KMS-11 (cell line): ENCODE measurements around the gene SYNPO2.

ENCODE experiments used
- H2AFZ ChIP-seq: fragments of 200-600 bp; sonication (generic); 2 replicates; pipeline ENCODE4 v1.6.1; 2016; ENCODE audit warnings: antibody characterized with exemption, mixed run types, low read depth
- H3K27ac ChIP-seq: fragments of 200-600 bp; sonication (generic); 2 replicates; pipeline ENCODE4 v1.6.1; 2016; ENCODE audit warnings: mild to moderate bottlenecking, mixed run types
- H3K27me3 ChIP-seq: fragments of 200-600 bp; sonication (generic); 2 replicates; pipeline ENCODE4 v1.6.1; 2017; ENCODE audit warnings: mild to moderate bottlenecking, low read depth, mixed run types, moderate library complexity; ENCODE audit not compliant: insufficient read depth
- H3K36me3 ChIP-seq: fragments of 200-600 bp; sonication (generic); 2 replicates; pipeline ENCODE4 v1.6.1; 2017; ENCODE audit warnings: mild to moderate bottlenecking, mixed run types; ENCODE audit not compliant: insufficient read depth
- H3K4me1 ChIP-seq: fragments of 200-600 bp; sonication (generic); 2 replicates; pipeline ENCODE4 v1.6.1; 2016; ENCODE audit warnings: mild to moderate bottlenecking, low read depth, mixed run types; ENCODE audit not compliant: poor library complexity, severe bottlenecking
- H3K4me2 ChIP-seq: fragments of 200-600 bp; sonication (generic); 2 replicates; pipeline ENCODE4 v1.7.0; 2016; ENCODE audit warnings: mild to moderate bottlenecking, mixed run types
- H3K4me3 ChIP-seq: fragments of 200-600 bp; sonication (generic); IDR thresholded peaks from 2 replicates; pipeline ENCODE4 v1.6.1; 2017; ENCODE audit warnings: low read depth, low read length, mixed read lengths; ENCODE audit not compliant: insufficient read depth
- H3K79me2 ChIP-seq: fragments of 200-600 bp; sonication (generic); 2 replicates; pipeline ENCODE4 v1.6.1; 2016; ENCODE audit warnings: low read depth, mixed run types; ENCODE audit not compliant: insufficient read depth
- H3K9ac ChIP-seq: fragments of 200-600 bp; sonication (generic); 2 replicates; pipeline ENCODE4 v1.6.1; 2016; ENCODE audit warnings: mild to moderate bottlenecking, mixed run types
- H4K20me1 ChIP-seq: fragments of 200-600 bp; sonication (generic); 2 replicates; pipeline ENCODE4 v1.6.1; 2016; ENCODE audit warnings: mild to moderate bottlenecking, mixed run types; ENCODE audit not compliant: insufficient read depth
- CTCF ChIP-seq: fragments of 200-600 bp; sonication (generic); conservative IDR thresholded peaks from 2 replicates; pipeline ENCODE4 v1.6.1; 2017; ENCODE audit warnings: low read depth, mild to moderate bottlenecking, antibody characterized with exemption, low read length, moderate library complexity, mixed read lengths

Gene SYNPO2

GRCh38 chr4:118865091-118865708, 23.5 kb upstream of the SYNPO2 start:
- Histone ChIP-seq H2AFZ (peak overlapping the region; percentile 53; the same call in 1 of the 2 replicates), H3K4me2 (peak overlapping the region; percentile 41; the same call in 1 of the 2 replicates)

GRCh38 chr4:118866442-118866841, 22.2 kb upstream of the SYNPO2 start:
- Histone ChIP-seq H3K4me2 (no peak overlapping the region), H3K4me1 (peaks cover 8% of the 10 kb centered on the region), H3K9ac (no peak overlapping the region), H3K79me2 (no peaks in the 10 kb centered on the region), H3K27ac (no peak overlapping the region), H3K36me3 (no peaks in the 10 kb centered on the region), H4K20me1 (no peaks in the 10 kb centered on the region), H3K4me3 (no peak overlapping the region), H3K27me3 (no peaks in the 10 kb centered on the region), H2AFZ (no peak overlapping the region)
- TF ChIP-seq CTCF = no peak

More at GRCh38 chr4:118865091-118865708, 23.5 kb upstream of the SYNPO2 start:
- Histone ChIP-seq H3K4me3 (no peak overlapping the region), H3K79me2 (no peaks in the 10 kb centered on the region), H3K9ac (no peak overlapping the region), H4K20me1 (no peaks in the 10 kb centered on the region), H3K36me3 (no peaks in the 10 kb centered on the region), H3K4me1 (peaks cover 8% of the 10 kb centered on the region), H3K27ac (no peak overlapping the region), H3K27me3 (no peaks in the 10 kb centered on the region)
- TF ChIP-seq CTCF = peak; percentile 77

- no peaks in the 10 kb centered on the region for H3K79me2 ChIP-seq
- no peak overlapping the region for H3K9ac ChIP-seq
- H3K27ac ChIP-seq = no peak overlapping the region
- no peak overlapping the region for H3K4me3 ChIP-seq
- no peaks in the 10 kb centered on the region for H3K36me3 ChIP-seq
- H3K4me1 ChIP-seq = peaks cover 8% of the 10 kb centered on the region
- H3K27me3 ChIP-seq = no peaks in the 10 kb centered on the region
- H2AFZ ChIP-seq = no peak overlapping the region
- no peak overlapping the region for H3K4me2 ChIP-seq
- H4K20me1 ChIP-seq = no peaks in the 10 kb centered on the region
- no peak for TF ChIP-seq CTCF
Measured at GRCh38 chr4:118867311-118868067, 21.2 kb upstream of the SYNPO2 start.

GRCh38 chr4:118869808-118870342, 18.8 kb upstream of the SYNPO2 start:
- TF ChIP-seq CTCF = no peak
- no peaks in the 10 kb centered on the region for H3K79me2 ChIP-seq
- peaks cover 6% of the 10 kb centered on the region for H3K4me1 ChIP-seq
- H4K20me1 ChIP-seq = no peaks in the 10 kb centered on the region
- no peak overlapping the region for H3K4me3 ChIP-seq
- H3K9ac ChIP-seq = no peak overlapping the region
- no peak overlapping the region for H3K27ac ChIP-seq
- no peaks in the 10 kb centered on the region for H3K36me3 ChIP-seq
- no peak overlapping the region for H2AFZ ChIP-seq
- no peaks in the 10 kb centered on the region for H3K27me3 ChIP-seq
- H3K4me2 ChIP-seq = no peak overlapping the region
